Measurements from ENCODE around the gene ZBTB8A.

ZBTB8A gene

DNA sequence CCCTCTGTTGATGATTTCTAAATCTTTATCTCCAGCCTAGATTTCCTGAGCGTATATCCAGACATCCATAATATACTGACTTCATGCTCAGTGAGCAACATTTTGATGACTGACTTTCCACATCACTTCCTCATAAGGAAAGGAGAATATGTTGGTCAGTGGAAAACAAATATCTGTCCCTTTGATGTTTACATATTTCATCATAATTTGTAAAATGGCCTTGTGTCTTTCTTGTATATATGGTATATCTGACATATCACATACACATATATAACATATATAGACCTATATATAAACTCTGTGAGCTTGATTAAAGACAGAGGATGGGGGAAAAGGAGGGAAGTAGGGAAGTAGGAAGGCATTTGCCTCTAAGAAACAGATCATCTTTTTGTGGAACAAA is 18.6 kb downstream of the ZBTB8A start:
- H3K4me3 ChIP-seq = no peak overlapping the region
- H3K4me1 ChIP-seq = no peaks in the 10 kb centered on the region
- TF ChIP-seq Cebpa-rat (IDR thresholded peaks at IDR 0.05) = no peak
- H4K20me1 ChIP-seq = no peaks in the 10 kb centered on the region
- H3K27ac ChIP-seq = no peak overlapping the region
- H3K9me3 ChIP-seq = no peaks in the 10 kb centered on the region
- H3K9ac ChIP-seq = no peak overlapping the region
- H3K36me3 ChIP-seq = peaks cover 18% of the 10 kb centered on the region; the same call in 1 of the 2 replicates
- H3K27me3 ChIP-seq = no peaks in the 10 kb centered on the region
- no peak overlapping the region for H3K4me2 ChIP-seq

DNA sequence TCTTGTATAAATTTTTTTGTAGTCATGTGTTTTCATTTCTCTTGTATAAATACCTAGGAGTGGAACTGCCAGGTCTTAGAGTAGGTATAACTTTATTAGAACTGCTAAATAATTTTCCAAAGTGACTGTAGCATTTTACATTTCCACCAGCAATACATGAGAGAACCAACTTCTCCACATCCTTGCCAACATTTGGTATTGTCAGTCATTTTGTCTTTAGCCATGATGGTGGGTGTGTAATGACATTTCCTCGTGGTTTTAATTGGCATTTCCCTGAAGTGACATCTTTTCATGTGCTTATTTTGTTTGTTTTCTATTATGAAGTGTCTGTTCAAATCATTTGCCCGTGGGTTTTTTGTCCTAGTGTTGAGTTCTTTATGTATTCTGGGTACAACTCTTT is 29.7 kb downstream of the ZBTB8A start:
- no peak overlapping the region for H3K4me2 ChIP-seq
- TF ChIP-seq Cebpa-rat (IDR thresholded peaks at IDR 0.05) = no peak

DNA sequence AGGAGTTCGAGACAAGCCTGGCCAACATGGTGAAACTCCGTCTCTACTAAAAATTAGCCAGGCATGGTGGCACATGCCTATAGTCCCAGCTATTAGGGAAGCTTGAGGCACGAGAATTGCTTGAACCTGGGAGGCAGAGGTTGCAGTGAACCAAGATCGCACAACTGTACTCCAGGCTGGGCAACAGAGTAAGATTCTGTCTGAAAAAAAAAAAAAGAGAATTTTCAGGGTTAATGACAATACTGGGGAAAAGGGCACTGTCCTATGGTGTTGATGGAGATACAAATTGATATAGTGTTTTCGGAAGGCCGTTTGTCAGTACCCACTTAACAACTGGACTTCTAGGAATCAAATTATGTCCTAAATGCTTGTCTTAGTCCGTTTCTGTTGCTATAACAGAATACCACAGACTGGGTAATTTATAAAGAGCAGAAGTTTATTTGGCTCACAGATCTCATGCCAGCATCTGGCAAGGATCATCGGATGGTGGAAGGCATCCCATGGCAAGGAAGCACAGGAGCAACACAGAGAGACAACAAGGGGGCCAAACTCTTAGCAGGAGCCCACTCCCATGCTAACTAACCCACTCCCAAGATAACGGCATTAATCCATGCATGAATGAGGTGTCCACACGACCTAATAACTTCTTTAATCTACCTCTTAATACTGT is 41.3 kb downstream of the ZBTB8A start:
- Histone ChIP-seq H3K9me3 (no peaks in the 10 kb centered on the region), H3K4me1 (no peaks in the 10 kb centered on the region), H3K4me2 (no peak overlapping the region), H3K27ac (no peak overlapping the region), H3K4me3 (no peak overlapping the region), H3K36me3 (no peaks in the 10 kb centered on the region), H3K9ac (no peak overlapping the region), H3K27me3 (no peaks in the 10 kb centered on the region), H4K20me1 (no peaks in the 10 kb centered on the region)
- no peak for TF ChIP-seq Cebpa-rat (IDR thresholded peaks at IDR 0.05)

More for the DNA sequence above, 29.7 kb downstream of the ZBTB8A start:
- H3K9ac ChIP-seq = no peak overlapping the region
- H3K4me1 ChIP-seq = no peaks in the 10 kb centered on the region
- no peaks in the 10 kb centered on the region for H3K9me3 ChIP-seq
- no peaks in the 10 kb centered on the region for H4K20me1 ChIP-seq
- no peaks in the 10 kb centered on the region for H3K36me3 ChIP-seq
- no peak overlapping the region for H3K27ac ChIP-seq
- H3K27me3 ChIP-seq = no peaks in the 10 kb centered on the region
- no peak overlapping the region for H3K4me3 ChIP-seq

DNA sequence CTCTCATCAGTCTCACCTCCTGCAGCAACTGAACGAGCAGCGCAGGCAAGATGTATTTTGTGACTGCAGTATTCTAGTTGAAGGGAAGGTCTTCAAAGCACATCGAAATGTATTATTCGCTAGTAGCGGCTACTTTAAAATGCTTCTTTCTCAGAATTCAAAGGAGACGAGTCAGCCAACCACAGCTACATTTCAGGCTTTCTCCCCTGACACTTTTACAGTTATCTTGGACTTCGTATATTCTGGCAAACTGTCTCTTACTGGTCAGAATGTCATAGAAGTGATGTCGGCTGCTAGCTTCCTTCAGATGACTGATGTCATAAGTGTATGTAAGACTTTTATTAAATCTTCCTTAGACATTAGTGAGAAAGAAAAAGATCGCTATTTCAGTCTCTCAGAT is 53.7 kb downstream of the ZBTB8A start:
- Histone ChIP-seq H3K9me3 (no peaks in the 10 kb centered on the region), H3K4me2 (no peak overlapping the region), H3K9ac (no peak overlapping the region), H4K20me1 (no peaks in the 10 kb centered on the region), H3K27me3 (no peaks in the 10 kb centered on the region), H3K4me1 (no peaks in the 10 kb centered on the region), H3K36me3 (peaks cover 33% of the 10 kb centered on the region), H3K27ac (no peak overlapping the region), H3K4me3 (no peak overlapping the region)
- TF ChIP-seq Cebpa-rat (IDR thresholded peaks at IDR 0.05) = no peak

DNA sequence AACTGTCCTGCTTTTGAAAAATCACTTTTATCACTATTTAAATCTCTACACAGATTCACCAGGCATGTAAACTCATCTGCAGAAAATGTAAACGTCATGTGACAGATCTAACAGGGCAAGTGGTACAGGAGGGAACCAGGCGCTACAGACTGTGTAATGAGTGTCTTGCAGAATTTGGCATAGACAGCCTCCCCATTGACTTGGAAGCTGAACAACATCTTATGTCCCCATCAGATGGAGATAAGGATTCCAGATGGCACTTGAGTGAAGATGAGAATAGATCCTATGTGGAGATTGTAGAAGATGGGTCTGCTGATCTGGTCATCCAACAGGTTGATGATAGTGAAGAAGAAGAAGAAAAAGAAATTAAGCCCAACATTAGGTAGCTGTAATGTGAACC is 60.8 kb downstream of the ZBTB8A start:
- no peak for TF ChIP-seq Cebpa-rat (IDR thresholded peaks at IDR 0.05)
- Histone ChIP-seq H3K27ac (no peak overlapping the region), H3K27me3 (no peaks in the 10 kb centered on the region), H3K9ac (no peak overlapping the region), H4K20me1 (no peaks in the 10 kb centered on the region), H3K36me3 (peaks cover 22% of the 10 kb centered on the region), H3K4me2 (no peak overlapping the region), H3K9me3 (no peaks in the 10 kb centered on the region), H3K4me1 (no peaks in the 10 kb centered on the region), H3K4me3 (no peak overlapping the region)

DNA sequence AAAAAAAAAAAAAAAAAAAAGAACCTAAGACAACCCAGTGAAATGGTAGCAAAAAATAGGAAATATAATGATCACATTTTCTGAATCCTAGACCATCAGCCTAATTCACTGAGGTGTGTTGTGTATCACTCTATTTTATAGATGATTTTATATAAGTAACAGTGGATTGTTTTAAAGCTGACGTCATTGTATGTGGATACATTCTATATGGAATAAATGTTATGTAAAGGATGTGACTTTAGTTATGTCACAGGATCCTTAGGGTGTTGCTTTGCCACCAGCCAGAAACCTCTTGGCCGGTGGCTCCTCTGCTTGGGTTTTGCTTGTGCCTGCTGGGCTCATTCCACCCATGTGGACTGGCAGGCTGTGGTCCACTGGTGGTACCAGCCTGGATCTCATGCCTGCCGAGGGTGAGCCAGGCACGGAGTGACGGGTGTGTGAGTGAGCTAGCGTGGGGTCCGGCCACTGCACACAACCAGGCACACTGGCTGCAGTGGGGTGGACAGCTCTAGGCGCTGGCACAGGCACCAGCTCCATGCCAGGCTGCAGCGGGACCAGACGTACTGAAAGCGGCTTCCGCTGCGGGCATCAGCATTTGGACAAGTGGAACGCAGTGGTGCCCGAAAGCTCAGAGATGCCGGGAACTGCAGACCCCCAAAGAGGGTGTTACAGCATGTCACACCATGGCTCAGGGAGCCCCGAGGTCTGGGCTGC is 66.6 kb downstream of the ZBTB8A start:
- H3K9me3 ChIP-seq = no peaks in the 10 kb centered on the region
- H3K27me3 ChIP-seq = no peaks in the 10 kb centered on the region
- no peak overlapping the region for H3K27ac ChIP-seq
- H3K4me1 ChIP-seq = no peaks in the 10 kb centered on the region
- no peak overlapping the region for H3K9ac ChIP-seq
- H3K4me3 ChIP-seq = no peak overlapping the region
- TF ChIP-seq Cebpa-rat (IDR thresholded peaks at IDR 0.05) = no peak
- H3K36me3 ChIP-seq = peaks cover 10% of the 10 kb centered on the region; the same call in 1 of the 2 replicates
- H3K4me2 ChIP-seq = no peak overlapping the region
- H4K20me1 ChIP-seq = no peaks in the 10 kb centered on the region

DNA sequence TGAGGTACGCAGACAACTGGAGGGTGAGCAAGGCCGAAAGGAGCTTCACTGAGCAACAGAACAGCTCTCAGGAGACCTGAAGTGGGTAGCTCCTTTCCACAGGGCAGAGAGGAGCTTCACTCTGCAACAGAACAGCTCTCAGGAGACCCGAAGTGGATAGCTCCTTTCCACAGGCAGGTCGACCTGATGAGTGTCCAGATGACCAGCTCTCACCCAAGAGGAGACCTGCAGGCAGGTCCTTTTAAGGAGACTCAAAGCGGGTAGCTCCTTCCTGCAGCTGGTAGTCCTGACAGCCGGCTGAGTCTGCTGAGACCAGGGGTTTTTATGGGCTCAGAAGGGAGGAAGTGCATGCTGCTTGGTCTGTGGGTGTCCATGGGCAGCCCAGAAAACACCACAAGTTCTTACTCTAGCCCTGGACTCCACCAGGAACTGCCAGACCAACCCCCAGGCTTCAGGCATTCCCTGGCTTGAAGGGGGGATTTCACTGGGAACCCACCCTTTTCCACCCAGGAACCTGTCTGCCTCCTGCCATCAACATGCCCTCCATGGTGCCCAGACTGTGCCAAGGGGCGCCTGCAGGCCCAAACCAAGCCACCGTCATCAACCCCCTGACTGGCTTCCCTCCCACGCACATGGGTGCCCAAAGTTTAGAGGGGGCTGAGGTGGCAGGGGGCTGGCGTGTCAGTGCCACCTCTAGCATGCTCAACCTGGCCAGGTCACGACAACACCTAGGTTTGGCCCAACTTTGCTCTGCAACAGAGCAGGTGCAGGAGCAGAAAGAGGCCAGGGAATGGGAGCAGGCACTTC is 67.5 kb downstream of the ZBTB8A start:
- TF ChIP-seq Cebpa-rat (IDR thresholded peaks at IDR 0.05) = no peak
- Histone ChIP-seq H4K20me1 (no peaks in the 10 kb centered on the region), H3K27me3 (peaks cover under 1% of the 10 kb centered on the region; the same call in 1 of the 2 replicates), H3K4me2 (no peak overlapping the region), H3K9ac (no peak overlapping the region), H3K9me3 (no peaks in the 10 kb centered on the region), H3K27ac (no peak overlapping the region), H3K36me3 (peaks cover 10% of the 10 kb centered on the region; the same call in 1 of the 2 replicates), H3K4me1 (no peaks in the 10 kb centered on the region), H3K4me3 (no peak overlapping the region)

DNA sequence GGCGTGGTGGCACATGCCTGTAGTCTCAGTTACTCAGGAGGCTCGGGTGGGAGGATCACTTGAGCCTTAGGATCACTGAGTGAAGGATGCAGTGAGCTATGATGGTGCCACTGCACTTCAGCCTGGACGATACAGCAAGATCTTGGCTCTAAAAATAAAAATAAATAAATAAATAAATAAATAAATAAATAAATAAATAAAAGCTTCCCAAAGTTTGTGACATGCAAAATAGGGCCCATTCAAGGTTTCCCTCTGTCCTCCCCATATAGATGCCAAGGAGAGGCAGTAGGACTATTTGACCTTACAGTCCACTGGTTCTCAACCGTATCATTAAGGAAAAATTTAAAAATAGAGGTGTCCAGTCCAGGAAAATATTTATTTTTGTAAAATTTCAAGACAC is 70.0 kb downstream of the ZBTB8A start:
- H3K36me3 ChIP-seq = peaks cover 10% of the 10 kb centered on the region; the same call in 1 of the 2 replicates

DNA sequence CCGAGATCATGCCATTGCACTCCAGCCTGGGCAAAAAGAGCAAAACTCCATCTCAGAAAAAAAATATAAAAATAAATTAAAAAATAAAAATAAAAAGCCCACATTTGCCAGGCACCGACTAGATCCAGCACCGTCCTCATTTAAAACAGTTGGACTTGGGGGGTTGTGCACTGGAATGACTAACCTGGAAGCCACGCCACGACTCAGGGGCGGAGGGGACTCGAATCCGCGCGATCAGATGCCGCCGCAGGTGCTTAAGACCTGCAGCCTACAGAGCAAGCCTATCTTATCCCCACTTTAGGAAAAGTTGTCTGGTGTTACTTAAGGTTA is 72.6 kb downstream of the ZBTB8A start:
- Histone ChIP-seq H3K27ac (no peak overlapping the region), H3K4me1 (peaks cover 10% of the 10 kb centered on the region), H3K4me2 (peak overlapping the region; percentile 79), H3K4me3 (0 out of 2 replicates have a peak overlapping the region, but pooled peaks have one; percentile 38), H4K20me1 (no peaks in the 10 kb centered on the region), H3K27me3 (peaks cover 15% of the 10 kb centered on the region), H3K36me3 (no peaks in the 10 kb centered on the region; the same call in 1 of the 2 replicates), H3K9me3 (no peaks in the 10 kb centered on the region), H3K9ac (no peak overlapping the region)
- no peak for TF ChIP-seq Cebpa-rat (IDR thresholded peaks at IDR 0.05)

More for the DNA sequence above, 70.0 kb downstream of the ZBTB8A start:
- H3K27ac ChIP-seq = no peak overlapping the region
- no peak for TF ChIP-seq Cebpa-rat (IDR thresholded peaks at IDR 0.05)
- no peak overlapping the region for H3K4me2 ChIP-seq
- peaks cover 15% of the 10 kb centered on the region for H3K27me3 ChIP-seq
- no peak overlapping the region for H3K4me3 ChIP-seq
- H3K9me3 ChIP-seq = no peaks in the 10 kb centered on the region
- peaks cover 10% of the 10 kb centered on the region for H3K4me1 ChIP-seq
- no peaks in the 10 kb centered on the region for H4K20me1 ChIP-seq
- no peak overlapping the region for H3K9ac ChIP-seq
